H1 (cell line): ENCODE results near the gene MADD. TPM values are rescaled to one million over a fixed set of nuclear protein-coding genes. Genes with fewer than 3 reads are reported as not detected.

Source experiments
- ATF2 ChIP-seq: IDR thresholded peaks from 2 replicates; pipeline ENCODE4 v1.6.1; 2012; ENCODE audit warnings: low read length, inconsistent platforms
- CHD7 ChIP-seq: fragments of 300-600 bp; sonication (generic); IDR thresholded peaks from 2 replicates; pipeline ENCODE4 v1.7.1; 2012; ENCODE audit warnings: low read length, moderate library complexity, mild to moderate bottlenecking, inconsistent platforms; ENCODE audit not compliant: insufficient replicate concordance
- E2F6 ChIP-seq: IDR thresholded peaks from 2 replicates; pipeline ENCODE4 v1.6.1; 2012; ENCODE audit warnings: inconsistent platforms
- EP300 ChIP-seq, 2 experiments: IDR thresholded peaks; 1 replicate in 1 of 2; 2 replicates in 1 of 2; pipeline ENCODE4 v1.6.1; 2011 to 2012; ENCODE audit warnings: low read depth in 2 of 2, low read length in 2 of 2, mild to moderate bottlenecking in 2 of 2, borderline replicate concordance in 1 of 2, inconsistent platforms in 1 of 2, moderate library complexity in 1 of 2
- HDAC2 ChIP-seq, 2 experiments: fragments of 300-600 bp in 1 of 2; sonication (generic) in 1 of 2; IDR thresholded peaks; 2 replicates each; pipeline ENCODE4 v1.6.1; 2011 to 2012; ENCODE audit warnings: low read depth in 2 of 2, low read length in 2 of 2, mild to moderate bottlenecking in 2 of 2, moderate library complexity in 2 of 2, borderline replicate concordance in 1 of 2, inconsistent platforms in 1 of 2
- HDAC6 ChIP-seq: IDR thresholded peaks from one replicate; pipeline ENCODE4 v1.7.1; 2012; ENCODE audit warnings: low read depth, mild to moderate bottlenecking, inconsistent platforms, low read length, moderate library complexity
- POLR2AphosphoS5 ChIP-seq: IDR thresholded peaks from 2 replicates; pipeline ENCODE4 v1.6.1; 2011; ENCODE audit warnings: low read depth, low read length
- POU5F1 ChIP-seq: IDR thresholded peaks from 2 replicates; pipeline ENCODE4 v1.6.1; 2011; ENCODE audit warnings: low read depth, mild to moderate bottlenecking, low read length, moderate library complexity
- polyA plus RNA-seq, 7 experiments: library from polyadenylated mRNA; depleted of rRNA in 3 of 7; stranded (reverse) in 5 of 7; unstranded in 2 of 7; fragments of >200 nt in 5 of 7; fragments of 200-250 nt in 2 of 7; gene quantifications; 1 replicate in 5 of 7; 2 replicates in 1 of 7; 4 replicates in 1 of 7; pipeline versions ENCODE4 v1.2.1 to v1.2.3, GENCODE V29; 2011 to 2013; ENCODE audit warnings: missing spikeins in 2 of 7, mixed read lengths in 2 of 7
- total RNA-seq: library from RNA; stranded (reverse); fragmentation: NEBNext Ultra II Directional; extraction: Animal tissue kit (Norgen Biotek cat#: 25700); gene quantifications from 2 replicates; pipeline ENCODE4 v1.2.1, GENCODE V29; 2021

MADD gene
- total and polyA plus RNA-seq, 2 of the 8 experiments (the other 6 are each of a cell fraction or from before 2014, with no cell fraction given): 32.5 to 45.4 TPM

- TF ChIP-seq CHD7 (no peak), ATF2 (no peak), POU5F1 (no peak), E2F6 (no peak), EP300 (IDR thresholded peaks at IDR 0.05; ENCODE audit: borderline replicate concordance in 1 of 2, low read depth in 2 of 2, low read length in 2 of 2) (no peak), HDAC6 (no peak), POLR2AphosphoS5 (no peak), HDAC2 (IDR thresholded peaks at IDR 0.05; ENCODE audit: borderline replicate concordance in 1 of 2, low read depth in 2 of 2, low read length in 2 of 2) (no peak)
Measured at GRCh38 chr11:47295385-47295784, 25.5 kb downstream of the MADD start (continued).
